LNCAP (cell line): ENCODE results near the gene SORT1.

Experiments
- TF ChIP-seq, protein P1 (sequence below): fragments of 450-650 bp; IDR thresholded peaks from 2 replicates; pipeline ENCODE4 v1.5.1; 2017; ENCODE audit warnings: mild to moderate bottlenecking

The SORT1 gene

DNA sequence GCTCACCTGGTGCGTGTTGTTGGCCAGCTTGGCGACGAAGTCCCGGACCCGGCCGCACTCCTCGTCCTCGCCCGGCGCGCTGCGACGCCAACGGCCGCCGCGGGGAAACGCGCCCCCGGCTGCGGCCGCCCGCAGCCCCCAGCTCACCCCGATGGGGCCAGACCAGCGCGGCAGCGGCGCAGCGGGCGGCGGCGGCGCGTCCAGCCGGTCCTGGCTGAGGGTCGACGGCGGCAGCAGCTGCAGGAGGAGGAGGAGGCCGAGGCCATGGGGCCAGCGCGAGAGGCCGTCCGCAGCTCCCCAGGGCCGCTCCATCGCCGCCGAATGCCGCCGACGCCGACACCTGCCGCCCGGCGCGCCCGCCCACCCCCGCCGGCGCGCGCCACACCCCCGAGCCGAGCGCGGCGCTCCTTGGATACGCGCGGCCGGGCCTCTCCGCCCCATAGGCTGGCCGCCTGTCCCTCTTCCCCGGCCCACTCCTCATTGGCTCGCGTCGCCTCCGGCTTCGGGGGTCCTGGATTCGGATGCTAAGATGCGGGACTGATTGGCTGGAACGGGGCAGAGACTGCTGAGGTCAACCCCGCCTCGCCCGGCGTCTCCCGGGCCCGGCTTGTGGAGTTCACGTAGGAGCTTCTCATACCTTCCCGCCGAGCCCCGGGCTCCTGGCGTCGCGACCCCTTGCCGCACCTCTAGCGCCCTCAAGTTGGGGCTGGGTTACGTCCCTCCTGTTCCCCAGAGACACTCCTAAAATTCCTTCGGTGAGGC, at the start of gene SORT1:
TSS of gene SORT1 (minus strand) at position 338 of the 762 bp plus-strand sequence. CDS start at position 312, 26 bp downstream.
- TF ChIP-seq, protein P1, sequence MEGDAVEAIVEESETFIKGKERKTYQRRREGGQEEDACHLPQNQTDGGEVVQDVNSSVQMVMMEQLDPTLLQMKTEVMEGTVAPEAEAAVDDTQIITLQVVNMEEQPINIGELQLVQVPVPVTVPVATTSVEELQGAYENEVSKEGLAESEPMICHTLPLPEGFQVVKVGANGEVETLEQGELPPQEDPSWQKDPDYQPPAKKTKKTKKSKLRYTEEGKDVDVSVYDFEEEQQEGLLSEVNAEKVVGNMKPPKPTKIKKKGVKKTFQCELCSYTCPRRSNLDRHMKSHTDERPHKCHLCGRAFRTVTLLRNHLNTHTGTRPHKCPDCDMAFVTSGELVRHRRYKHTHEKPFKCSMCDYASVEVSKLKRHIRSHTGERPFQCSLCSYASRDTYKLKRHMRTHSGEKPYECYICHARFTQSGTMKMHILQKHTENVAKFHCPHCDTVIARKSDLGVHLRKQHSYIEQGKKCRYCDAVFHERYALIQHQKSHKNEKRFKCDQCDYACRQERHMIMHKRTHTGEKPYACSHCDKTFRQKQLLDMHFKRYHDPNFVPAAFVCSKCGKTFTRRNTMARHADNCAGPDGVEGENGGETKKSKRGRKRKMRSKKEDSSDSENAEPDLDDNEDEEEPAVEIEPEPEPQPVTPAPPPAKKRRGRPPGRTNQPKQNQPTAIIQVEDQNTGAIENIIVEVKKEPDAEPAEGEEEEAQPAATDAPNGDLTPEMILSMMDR = peak; percentile 9; the same call in 1 of the 2 replicates

DNA sequence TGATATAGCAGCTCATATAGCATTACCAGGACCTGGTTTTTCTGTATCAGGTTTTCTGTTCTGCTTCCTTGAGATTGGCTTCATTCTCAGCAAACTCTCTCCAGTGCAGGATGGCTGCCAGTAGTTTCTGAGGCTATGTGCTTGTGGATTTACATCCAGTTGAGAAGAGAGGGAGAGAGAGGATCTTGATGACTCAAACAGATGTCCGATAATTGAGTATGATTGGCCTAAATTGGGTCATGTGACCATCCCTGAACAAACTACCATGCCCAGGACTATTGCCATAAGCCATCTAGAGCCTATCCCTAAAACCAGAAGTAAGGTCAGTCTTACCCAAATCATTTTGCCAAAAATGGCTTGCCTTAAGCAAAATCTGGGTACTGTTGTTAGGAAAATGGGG, 46.6 kb upstream of the SORT1 start:
- TF ChIP-seq, protein P1 = no peak

DNA sequence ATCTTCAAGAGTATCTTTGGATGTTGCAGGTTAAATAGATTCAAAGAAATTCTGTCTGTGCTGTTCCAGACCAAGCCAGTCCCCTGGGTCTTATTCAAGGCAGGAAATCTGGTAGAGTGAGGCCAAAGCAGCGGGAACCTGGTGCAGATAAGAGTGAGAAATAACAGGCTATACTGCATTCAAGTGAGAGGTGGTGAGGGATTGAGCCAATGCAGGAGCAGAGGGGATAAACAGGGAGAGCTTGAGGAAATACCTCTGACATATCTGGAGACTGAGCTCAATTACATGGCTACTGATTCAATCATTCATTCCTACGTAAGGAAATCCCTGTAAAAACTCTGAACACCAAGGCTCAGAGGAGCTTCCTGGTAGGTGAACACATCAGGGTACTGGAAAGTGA, 45.8 kb upstream of the SORT1 start:
- TF ChIP-seq, protein P1 = no peak

DNA sequence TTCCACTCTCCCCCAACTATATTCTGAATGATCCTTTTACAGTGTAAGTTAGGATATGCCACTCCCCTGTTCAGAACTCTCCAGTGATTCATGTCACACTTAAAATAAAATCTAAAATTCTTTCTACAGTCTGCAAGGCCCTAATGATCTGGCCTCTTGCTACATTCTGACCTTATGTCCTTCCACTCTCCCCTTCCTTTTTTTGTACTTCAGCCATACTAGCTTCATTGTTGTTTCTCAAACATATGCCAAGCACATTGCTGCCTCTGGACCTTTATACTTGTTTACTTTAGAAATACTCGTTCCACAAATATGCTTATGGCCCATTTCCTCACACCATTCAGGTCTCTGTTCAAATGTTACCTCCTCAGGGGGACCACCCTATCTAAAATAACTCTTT, 43.4 kb upstream of the SORT1 start:
- TF ChIP-seq, protein P1 = no peak

DNA sequence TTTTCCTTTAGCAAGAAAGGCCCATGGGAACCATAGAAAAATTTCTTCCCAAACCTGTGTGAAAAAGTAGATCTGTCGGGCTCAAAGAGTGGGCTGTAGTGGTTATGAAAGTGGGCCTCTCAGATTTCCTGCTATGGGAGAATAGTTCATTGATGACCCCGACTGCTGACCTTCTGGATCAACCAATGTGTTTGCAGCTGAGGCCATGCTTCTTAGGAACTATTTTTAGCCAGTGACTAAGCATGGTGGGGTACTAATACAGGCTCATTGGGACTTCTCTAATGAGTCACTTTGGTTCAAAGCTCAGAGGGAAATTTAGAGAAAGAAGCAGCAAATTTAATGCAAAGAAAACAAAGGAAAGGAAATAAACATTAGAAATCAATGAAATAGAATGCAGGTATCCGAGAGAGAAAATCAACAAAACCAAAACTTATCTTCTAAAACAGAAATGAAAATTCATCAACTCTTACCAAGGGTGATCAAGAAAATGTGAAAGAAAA, 41.1 kb upstream of the SORT1 start:
- TF ChIP-seq, protein P1 = no peak

DNA sequence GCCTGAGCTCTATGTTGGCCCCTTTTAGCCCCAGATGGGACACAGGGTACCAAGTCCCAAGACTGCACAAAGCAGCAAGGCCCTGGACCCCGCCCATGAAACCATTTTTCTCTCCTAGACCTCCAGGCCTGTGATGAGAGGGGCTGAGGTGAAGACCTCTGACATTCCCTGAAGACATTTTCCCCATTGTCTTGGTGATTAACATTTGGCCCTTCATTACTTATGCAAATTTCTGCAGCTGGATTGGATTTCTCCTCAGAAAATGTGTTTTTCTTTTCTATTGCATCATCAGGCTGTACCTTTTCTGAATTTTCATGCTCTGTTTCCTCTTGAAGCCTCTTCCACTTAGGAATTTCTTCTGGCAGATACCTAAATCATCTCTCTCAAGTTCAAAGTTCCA, 36.8 kb upstream of the SORT1 start:
- TF ChIP-seq, protein P1 = no peak

DNA sequence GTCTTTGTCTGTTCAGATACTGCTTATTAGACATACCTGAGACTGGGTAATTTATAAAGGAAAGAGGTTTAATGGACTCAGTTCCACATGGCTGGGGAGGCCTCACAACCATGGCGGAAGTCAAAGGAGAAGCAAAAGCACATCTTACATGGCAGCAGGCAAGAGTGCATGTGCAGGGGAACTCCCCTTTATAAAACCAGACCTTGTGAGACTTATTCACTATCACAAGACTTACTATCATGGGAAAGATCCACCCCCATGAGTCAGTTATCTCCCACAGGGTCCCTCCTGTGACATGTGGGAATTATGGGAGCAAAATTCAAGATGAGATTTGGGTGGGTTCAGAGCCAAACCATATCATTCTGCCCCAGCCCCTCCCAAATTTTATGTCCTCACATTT, 35.6 kb upstream of the SORT1 start:
- TF ChIP-seq, protein P1 = no peak
